Peyer's patch (tissue), 4 donors: ENCODE measurements around the gene SBF1.

ENCODE experiments used
- POLR2A ChIP-seq, 2 donors: fragments of 450-650 bp; IDR thresholded peaks; one replicate each; pipeline ENCODE4 v1.5.1; 2017; ENCODE audit warnings: antibody characterized with exemption in 2 of 2, mild to moderate bottlenecking in 2 of 2, moderate library complexity in 2 of 2
- TF ChIP-seq, protein P1 (sequence below), 6 experiments: fragments of 450-650 bp in 4 of 6; fragments of 200-600 bp in 2 of 6; sonication (generic) in 1 of 6; IDR thresholded peaks; one replicate each; pipeline ENCODE4 v1.5.1; 2017 to 2019; ENCODE audit warnings: antibody characterized with exemption in 6 of 6, mild to moderate bottlenecking in 3 of 6, moderate library complexity in 1 of 6

GRCh38 chr22:50490531-50491308 lies 15.9 kb upstream of the SBF1 start:
- TF ChIP-seq, protein P1, sequence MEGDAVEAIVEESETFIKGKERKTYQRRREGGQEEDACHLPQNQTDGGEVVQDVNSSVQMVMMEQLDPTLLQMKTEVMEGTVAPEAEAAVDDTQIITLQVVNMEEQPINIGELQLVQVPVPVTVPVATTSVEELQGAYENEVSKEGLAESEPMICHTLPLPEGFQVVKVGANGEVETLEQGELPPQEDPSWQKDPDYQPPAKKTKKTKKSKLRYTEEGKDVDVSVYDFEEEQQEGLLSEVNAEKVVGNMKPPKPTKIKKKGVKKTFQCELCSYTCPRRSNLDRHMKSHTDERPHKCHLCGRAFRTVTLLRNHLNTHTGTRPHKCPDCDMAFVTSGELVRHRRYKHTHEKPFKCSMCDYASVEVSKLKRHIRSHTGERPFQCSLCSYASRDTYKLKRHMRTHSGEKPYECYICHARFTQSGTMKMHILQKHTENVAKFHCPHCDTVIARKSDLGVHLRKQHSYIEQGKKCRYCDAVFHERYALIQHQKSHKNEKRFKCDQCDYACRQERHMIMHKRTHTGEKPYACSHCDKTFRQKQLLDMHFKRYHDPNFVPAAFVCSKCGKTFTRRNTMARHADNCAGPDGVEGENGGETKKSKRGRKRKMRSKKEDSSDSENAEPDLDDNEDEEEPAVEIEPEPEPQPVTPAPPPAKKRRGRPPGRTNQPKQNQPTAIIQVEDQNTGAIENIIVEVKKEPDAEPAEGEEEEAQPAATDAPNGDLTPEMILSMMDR (IDR thresholded peaks at IDR 0.05) = no peak
- TF ChIP-seq POLR2A (IDR thresholded peaks at IDR 0.05) = no peak
